ENCODE measurements around the gene USPL1.

Gene USPL1

GRCh38 chr13:30654430-30654829 lies 36.7 kb downstream of the USPL1 start:
- no peak for ATAC-seq
- TF ChIP-seq TSHZ2 (CRISPR knock-in tag; IDR thresholded peaks at IDR 0.05) (no peak), ZC3H10 (CRISPR knock-in tag; IDR thresholded peaks at IDR 0.05) (no peak), ZNF70 (CRISPR knock-in tag; IDR thresholded peaks at IDR 0.05) (no peak), ZNF565 (CRISPR knock-in tag; conservative IDR thresholded peaks at IDR 0.05; ENCODE audit: low read depth) (no peak), CSDC2 (CRISPR knock-in tag; IDR thresholded peaks at IDR 0.05) (no peak)

- no peak for TF ChIP-seq ZFP30 (CRISPR knock-in tag; IDR thresholded peaks at IDR 0.05)
- no peak for TF ChIP-seq POU6F1 (CRISPR knock-in tag; IDR thresholded peaks at IDR 0.05; ENCODE audit: borderline replicate concordance, low read depth)
- TF ChIP-seq GLIS3 (CRISPR knock-in tag; IDR thresholded peaks at IDR 0.05), result no peak
- TF ChIP-seq ZFP3 (CRISPR knock-in tag; IDR thresholded peaks at IDR 0.05), result no peak
- TF ChIP-seq ZNF565 (CRISPR knock-in tag; conservative IDR thresholded peaks at IDR 0.05; ENCODE audit: low read depth), result no peak
- ATAC-seq, result no peak
These were observed 38.5 kb downstream of the USPL1 start for GRCh38 chr13:30656178-30656577.

- TF ChIP-seq ZFP3 (CRISPR knock-in tag; IDR thresholded peaks at IDR 0.05), result no peak
- no peak for TF ChIP-seq ESRRG (CRISPR knock-in tag; IDR thresholded peaks at IDR 0.05)
- TF ChIP-seq ZNF8 (CRISPR knock-in tag; IDR thresholded peaks at IDR 0.05), result no peak
- no peak for TF ChIP-seq BACH2 (CRISPR knock-in tag; IDR thresholded peaks at IDR 0.05; ENCODE audit: borderline replicate concordance)
- no peak for TF ChIP-seq CSRNP3 (CRISPR knock-in tag; IDR thresholded peaks at IDR 0.05)
- no peak for TF ChIP-seq PPARA (CRISPR knock-in tag; IDR thresholded peaks at IDR 0.05; ENCODE audit: borderline replicate concordance)
- no peak for TF ChIP-seq GLIS3 (CRISPR knock-in tag; IDR thresholded peaks at IDR 0.05)
- no peak for TF ChIP-seq ARNTL (CRISPR knock-in tag; IDR thresholded peaks at IDR 0.05; ENCODE audit: borderline replicate concordance, low read depth)
- no peak for TF ChIP-seq TOX (CRISPR knock-in tag; IDR thresholded peaks at IDR 0.05; ENCODE audit: borderline replicate concordance)
- TF ChIP-seq ZNF565 (CRISPR knock-in tag; conservative IDR thresholded peaks at IDR 0.05; ENCODE audit: low read depth), result no peak
- TF ChIP-seq SNAI2 (CRISPR knock-in tag; IDR thresholded peaks at IDR 0.05), result no peak
- no peak for TF ChIP-seq TCF4 (CRISPR knock-in tag; IDR thresholded peaks at IDR 0.05; ENCODE audit: borderline replicate concordance)
- TF ChIP-seq POU6F1 (CRISPR knock-in tag; IDR thresholded peaks at IDR 0.05; ENCODE audit: borderline replicate concordance, low read depth), result no peak
- no peak for TF ChIP-seq ISL1 (CRISPR knock-in tag; IDR thresholded peaks at IDR 0.05)
- no peak for TF ChIP-seq ZFP30 (CRISPR knock-in tag; IDR thresholded peaks at IDR 0.05)
- TF ChIP-seq ZC3H10 (CRISPR knock-in tag; IDR thresholded peaks at IDR 0.05), result no peak
- no peak; the same call in 2 of the 3 replicates for ATAC-seq
These were observed 42.3 kb downstream of the USPL1 start for GRCh38 chr13:30659980-30660379.

GRCh38 chr13:30660796-30661195 lies 43.1 kb downstream of the USPL1 start:
- ATAC-seq, result no peak
- TF ChIP-seq ZC3H10 (CRISPR knock-in tag; IDR thresholded peaks at IDR 0.05) (no peak), SNAI2 (CRISPR knock-in tag; IDR thresholded peaks at IDR 0.05) (no peak), PPARA (CRISPR knock-in tag; IDR thresholded peaks at IDR 0.05; ENCODE audit: borderline replicate concordance) (no peak), ZNF70 (CRISPR knock-in tag; IDR thresholded peaks at IDR 0.05) (no peak), TSHZ2 (CRISPR knock-in tag; IDR thresholded peaks at IDR 0.05) (no peak), ZNF8 (CRISPR knock-in tag; IDR thresholded peaks at IDR 0.05) (no peak), CSRNP3 (CRISPR knock-in tag; IDR thresholded peaks at IDR 0.05) (no peak), CSDC2 (CRISPR knock-in tag; IDR thresholded peaks at IDR 0.05) (no peak), TCF4 (CRISPR knock-in tag; IDR thresholded peaks at IDR 0.05; ENCODE audit: borderline replicate concordance) (no peak), GLIS3 (CRISPR knock-in tag; IDR thresholded peaks at IDR 0.05) (no peak), PATZ1 (CRISPR knock-in tag; IDR thresholded peaks at IDR 0.05; ENCODE audit: borderline replicate concordance) (no peak), ESRRG (CRISPR knock-in tag; IDR thresholded peaks at IDR 0.05) (no peak), ARNTL (CRISPR knock-in tag; IDR thresholded peaks at IDR 0.05; ENCODE audit: borderline replicate concordance, low read depth) (no peak), RARB (CRISPR knock-in tag; IDR thresholded peaks at IDR 0.05) (no peak)

Measured in SK-N-SH treated with all-trans-retinoic acid at 6 μM for 48 hours (cell line).